GM18505 (cell line): Measurements from ENCODE around the gene PCDHA5.
"Not testable (repeated sequence)": the region's sequence is repeated elsewhere in the genome, so short reads cannot be mapped to it uniquely, and the experiment has no call there.

Experiments
- ATAC-seq: cut with Tn5 transposase; IDR thresholded peaks from one replicate; pipeline ENCODE4 v1.9.1; 2021; ENCODE audit not compliant: unreplicated experiment
- POLR2A ChIP-seq: IDR thresholded peaks from 4 replicates; pipeline ENCODE4 v1.6.1; 2011; ENCODE audit warnings: borderline replicate concordance; ENCODE audit not compliant: insufficient read depth, insufficient read length; ENCODE audit errors: extremely low read depth

Gene PCDHA5

GRCh38 chr5:140835622-140836510 is 14.5 kb downstream of the PCDHA5 start:
- no peak for ATAC-seq
- no peak for TF ChIP-seq POLR2A

DNA sequence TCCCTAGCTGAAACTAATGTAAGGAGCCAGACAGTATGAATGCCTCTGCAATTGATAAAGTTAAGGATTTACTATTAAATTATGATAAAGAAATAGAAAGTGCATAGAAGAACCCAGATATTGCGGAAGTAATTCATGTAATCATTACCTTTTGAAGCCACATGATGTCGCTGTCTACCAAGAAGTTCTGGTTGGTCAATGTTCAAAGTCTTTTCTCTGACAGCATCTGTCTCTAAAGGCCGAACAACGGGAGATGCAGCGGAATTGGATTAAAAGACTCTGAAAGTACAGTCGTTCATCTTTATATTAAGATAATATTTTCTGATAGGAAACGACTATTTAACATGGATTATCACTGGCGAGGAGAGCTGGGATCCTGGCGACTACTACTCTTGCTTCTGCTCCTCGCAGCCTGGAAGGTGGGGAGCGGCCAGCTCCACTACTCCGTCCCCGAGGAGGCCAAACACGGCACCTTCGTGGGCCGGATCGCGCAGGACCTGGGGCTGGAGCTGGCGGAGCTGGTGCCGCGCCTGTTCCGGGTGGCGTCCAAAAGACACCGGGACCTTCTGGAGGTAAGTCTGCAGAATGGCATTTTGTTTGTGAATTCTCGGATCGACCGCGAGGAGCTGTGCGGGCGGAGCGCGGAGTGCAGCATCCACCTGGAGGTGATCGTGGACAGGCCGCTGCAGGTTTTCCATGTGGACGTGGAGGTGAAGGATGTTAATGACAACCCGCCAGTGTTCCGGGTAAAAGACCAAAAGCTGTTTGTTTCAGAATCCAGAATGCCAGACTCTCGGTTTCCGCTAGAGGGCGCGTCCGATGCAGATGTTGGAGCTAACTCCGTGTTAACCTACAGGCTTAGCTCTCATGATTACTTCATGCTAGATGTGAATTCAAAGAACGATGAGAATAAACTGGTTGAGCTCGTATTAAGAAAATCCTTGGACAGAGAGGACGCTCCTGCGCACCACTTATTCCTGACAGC is 19.9 kb downstream of the PCDHA5 start, which contains the start of gene PCDHA8:
PCDHA8 (plus strand) TSS at position 210 of the 985 bp plus-strand sequence; CDS start at position 345, 135 bp downstream.
- TF ChIP-seq POLR2A, result no peak
- ATAC-seq, result no peak

- no peak for ATAC-seq
- no peak for TF ChIP-seq POLR2A
These were observed 21.7 kb downstream of the PCDHA5 start for GRCh38 chr5:140842798-140843733.

DNA sequence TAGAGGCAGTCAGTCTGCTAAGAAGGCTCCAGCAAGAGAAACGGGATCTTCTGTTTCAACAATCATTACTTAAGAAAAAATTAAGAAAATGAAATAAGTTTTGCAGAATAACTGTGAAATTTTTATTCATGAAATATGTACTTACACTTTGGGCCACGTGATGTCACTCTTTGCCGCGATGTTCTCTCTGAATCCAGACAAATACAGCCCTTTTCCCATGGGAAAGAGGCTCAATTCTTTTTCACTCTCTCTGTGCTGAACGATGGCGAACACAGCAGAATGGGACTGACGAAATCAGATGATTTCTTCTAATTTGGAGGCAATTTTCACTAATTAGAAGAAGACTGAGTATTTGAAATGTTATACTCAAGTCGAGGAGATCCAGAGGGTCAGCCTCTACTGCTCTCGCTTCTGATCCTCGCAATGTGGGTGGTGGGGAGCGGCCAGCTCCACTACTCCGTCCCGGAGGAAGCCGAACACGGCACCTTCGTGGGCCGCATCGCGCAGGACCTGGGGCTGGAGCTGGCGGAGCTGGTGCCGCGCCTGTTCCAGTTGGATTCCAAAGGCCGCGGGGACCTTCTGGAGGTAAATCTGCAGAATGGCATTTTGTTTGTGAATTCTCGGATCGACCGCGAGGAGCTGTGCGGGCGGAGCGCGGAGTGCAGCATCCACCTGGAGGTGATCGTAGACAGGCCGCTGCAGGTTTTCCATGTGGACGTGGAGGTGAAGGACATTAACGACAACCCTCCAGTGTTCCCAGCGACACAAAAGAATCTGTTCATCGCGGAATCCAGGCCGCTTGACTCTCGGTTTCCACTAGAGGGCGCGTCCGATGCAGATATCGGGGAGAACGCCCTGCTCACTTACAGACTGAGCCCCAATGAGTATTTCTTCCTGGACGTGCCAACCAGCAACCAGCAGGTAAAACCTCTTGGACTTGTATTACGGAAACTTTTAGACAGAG is 27.0 kb downstream of the PCDHA5 start, which contains the start of gene PCDHA9:
PCDHA9 (plus strand) TSS at position 244 of the 964 bp plus-strand sequence; CDS start at position 358, 114 bp downstream.
- not testable (repeated sequence) for ATAC-seq

- ATAC-seq, result not testable (repeated sequence)
These were observed 28.6 kb downstream of the PCDHA5 start for GRCh38 chr5:140849831-140850634.

DNA sequence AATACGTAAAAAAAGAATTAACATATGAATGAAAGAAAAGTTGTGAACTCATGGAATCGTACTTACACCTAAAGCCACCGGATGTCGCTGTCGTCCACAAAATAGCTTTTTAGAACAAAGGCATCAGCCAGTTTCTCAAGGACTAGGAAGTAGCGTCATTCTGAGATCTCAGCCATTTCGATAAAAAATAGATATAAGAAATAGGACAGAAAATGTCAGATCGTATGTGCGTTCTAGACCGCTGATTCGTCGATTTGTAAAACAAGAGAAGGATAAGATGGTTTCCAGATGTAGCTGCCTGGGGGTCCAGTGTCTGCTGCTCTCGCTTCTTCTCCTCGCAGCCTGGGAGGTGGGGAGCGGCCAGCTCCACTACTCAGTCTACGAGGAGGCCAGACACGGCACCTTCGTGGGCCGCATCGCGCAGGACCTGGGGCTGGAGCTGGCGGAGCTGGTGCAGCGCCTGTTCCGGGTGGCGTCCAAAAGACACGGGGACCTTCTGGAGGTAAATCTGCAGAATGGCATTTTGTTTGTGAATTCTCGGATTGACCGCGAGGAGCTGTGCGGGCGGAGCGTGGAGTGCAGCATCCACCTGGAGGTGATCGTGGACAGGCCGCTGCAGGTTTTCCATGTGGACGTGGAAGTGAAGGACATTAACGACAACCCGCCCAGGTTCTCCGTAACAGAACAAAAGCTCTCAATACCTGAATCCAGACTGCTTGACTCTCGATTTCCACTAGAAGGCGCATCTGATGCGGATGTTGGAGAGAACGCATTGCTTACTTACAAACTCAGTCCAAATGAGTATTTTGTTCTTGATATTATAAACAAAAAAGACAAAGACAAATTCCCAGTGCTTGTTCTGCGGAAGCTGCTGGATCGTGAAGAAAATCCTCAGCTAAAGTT is 34.6 kb downstream of the PCDHA5 start, which contains the start of gene PCDHA10:
PCDHA10 (plus strand) TSS at position 126 of the 903 bp plus-strand sequence; CDS start at position 278, 152 bp downstream.
- no peak for TF ChIP-seq POLR2A
- ATAC-seq, result no peak

DNA sequence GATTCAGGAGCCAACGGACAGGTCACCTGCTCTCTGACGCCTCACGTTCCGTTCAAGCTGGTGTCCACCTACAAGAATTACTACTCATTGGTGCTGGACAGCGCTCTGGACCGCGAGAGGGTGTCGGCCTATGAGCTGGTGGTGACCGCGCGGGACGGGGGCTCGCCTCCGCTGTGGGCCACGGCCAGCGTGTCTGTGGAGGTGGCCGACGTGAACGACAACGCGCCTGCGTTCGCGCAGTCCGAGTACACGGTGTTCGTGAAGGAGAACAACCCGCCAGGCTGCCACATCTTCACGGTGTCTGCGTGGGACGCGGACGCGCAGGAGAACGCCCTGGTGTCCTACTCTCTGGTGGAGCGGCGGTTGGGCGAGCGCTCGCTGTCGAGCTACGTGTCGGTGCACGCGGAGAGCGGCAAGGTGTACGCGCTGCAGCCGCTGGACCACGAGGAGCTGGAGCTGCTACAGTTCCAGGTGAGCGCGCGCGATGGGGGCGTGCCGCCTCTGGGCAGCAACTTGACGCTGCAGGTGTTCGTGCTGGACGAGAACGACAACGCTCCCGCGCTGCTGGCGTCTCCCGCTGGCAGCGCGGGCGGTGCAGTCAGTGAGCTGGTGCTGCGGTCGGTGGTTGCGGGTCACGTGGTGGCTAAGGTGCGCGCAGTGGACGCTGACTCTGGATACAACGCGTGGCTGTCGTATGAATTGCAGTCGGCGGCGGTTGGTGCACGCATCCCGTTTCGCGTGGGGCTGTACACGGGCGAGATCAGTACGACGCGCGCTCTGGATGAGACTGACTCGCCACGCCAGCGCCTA is 36.0 kb downstream of the PCDHA5 start:
- no peak for TF ChIP-seq POLR2A
- ATAC-seq, result no peak

- TF ChIP-seq POLR2A, result no peak
- no peak for ATAC-seq
These were observed 36.5 kb downstream of the PCDHA5 start for GRCh38 chr5:140857987-140858240.

- no peak for ATAC-seq
- TF ChIP-seq POLR2A, result no peak
These were observed 41.3 kb downstream of the PCDHA5 start for GRCh38 chr5:140862441-140863295.
